Superior temporal gyrus (tissue), 1 donor: ENCODE data around the gene TNS3.

Source experiments
- DNase-seq: peaks from one replicate; pipeline ENCODE4 v3.0.0-alpha.2; 2016; ENCODE audit errors: extremely low spot score

TNS3 gene

DNA sequence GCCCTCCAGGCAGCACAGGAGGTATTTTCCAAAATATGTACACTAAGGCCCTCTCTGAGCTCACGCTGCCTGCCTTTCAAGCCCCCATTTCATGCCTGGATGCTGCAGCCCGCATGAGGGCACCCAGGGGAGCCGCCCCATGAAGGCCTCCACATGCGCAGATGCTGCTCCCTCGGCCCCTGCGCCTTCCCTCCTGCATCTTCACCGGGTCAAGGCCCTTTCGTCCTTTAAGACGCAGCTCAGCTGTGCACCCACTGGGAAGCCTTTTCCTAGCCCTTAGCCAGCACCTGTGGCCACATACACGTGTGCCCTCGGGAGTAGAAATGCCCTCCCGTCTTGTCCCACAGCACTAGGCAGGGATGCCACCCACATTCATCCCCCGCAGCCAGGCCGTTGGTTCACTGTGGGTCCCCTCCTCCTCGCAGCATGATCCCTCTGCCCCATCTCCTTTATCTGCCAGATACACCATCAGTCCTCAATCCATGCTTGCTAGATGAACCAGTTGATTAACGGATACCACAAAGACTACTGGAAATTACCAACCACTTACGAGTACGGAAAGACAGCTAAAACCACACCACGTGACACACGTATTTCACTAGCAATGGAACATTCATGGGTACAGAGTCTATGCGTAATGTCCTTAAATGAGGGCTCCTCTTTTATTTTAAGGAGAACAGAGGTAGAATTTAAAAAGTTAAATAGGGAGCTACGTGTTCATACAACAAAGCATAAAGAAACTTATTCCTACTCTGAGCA lies 278.0 kb downstream of the TNS3 start:
- no peak for DNase-seq

DNA sequence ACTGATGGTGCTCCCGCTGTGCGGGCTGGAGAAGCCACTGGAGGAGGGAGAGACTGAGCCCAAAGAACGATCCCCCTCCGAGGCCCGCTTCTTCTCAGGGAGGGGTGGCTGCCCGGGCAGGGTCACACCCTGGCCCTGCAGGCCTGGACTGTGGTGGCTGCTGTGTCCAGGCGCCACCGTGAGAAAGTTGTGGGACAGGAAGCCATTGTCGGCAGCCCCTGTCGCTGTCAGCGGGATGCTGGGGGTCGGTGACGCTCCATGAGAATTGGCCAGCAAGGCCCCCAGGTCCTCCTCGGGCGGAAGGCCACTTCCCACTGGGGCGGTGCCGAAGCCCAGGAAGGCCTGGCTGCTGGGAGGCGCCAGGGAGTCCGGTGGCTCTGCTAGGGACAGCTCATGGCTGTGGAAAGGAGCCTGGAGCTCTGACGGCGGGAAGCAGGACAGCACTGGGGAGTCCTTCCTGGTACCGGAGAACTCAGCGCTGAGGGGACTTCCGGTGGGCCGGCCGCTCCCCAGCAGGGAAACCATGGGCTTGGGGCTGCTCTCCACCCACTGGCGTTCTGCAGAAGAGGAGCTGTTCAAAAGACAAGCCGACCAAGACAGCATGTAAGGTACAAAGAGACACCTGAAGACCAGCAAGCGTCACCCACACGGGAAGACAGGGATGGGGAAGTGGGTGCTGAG lies 278.8 kb downstream of the TNS3 start:
- no peak for DNase-seq

DNA sequence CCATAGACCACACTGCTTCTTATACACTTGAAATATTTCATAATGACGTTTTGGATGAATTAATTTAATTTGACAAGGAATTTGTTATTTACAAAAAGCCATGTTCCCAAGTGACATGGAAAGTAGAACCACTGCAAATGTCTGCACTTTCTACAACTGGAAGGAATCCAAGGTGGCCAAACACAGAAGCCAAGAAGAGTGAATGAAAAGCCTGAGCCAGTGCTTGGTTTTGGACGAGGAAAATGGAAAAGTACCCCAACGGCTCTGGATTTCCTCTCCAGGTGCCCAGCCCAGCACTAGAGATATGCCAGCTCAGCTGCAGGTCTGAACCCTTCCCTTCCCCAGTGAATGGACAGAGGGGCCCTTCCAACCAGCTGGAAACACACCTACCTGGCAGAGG lies 279.4 kb downstream of the TNS3 start:
- peak; percentile 27 for DNase-seq

DNA sequence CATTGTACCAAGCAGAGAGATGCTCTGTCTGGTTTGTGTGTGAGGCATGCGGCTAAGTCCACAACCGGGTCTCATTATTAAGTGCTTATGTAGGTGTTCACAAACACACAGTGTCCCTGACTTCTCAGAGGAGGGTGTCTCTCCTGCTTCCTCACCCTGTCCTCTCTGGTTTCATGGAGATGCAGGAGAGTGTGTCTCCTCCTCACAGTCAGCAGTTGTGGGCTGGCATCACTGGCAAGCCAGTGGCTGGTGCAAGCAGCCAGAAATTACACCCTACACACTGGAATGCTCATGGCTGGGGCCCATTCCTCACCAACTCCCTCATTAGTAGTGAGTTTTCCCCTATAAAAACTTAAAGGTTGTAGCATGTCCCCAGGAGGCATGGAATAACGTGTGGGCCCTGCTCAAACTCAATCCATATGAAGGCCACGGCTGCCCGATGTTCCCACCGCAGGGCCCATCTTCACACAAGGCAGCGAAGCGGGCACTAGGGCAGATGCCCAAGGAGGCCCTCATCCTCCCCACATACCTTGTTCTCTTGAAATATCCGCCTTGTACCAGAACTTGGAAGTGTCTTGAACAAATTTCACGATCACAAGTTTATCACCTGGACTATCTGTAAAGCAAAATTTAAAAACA lies 280.1 kb downstream of the TNS3 start:
- no peak for DNase-seq

DNA sequence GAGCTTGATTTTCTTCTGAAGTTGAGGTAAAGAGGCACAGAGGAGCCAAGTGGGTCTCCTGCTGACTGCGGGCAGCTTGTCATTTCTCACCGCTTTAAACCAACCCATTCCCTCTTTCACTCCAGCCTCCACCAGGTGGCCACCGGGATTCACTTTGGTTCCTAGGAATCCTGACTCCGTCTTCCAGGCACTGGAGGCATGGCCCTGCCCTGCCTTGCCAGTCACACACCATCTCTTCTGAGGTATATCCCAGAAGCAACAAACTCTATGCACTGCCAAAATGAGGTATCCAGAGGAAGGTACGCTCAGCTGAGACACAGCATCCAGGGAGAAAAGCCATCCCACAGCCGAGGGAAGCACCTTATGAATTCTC lies 280.8 kb downstream of the TNS3 start:
- no peak for DNase-seq

DNA sequence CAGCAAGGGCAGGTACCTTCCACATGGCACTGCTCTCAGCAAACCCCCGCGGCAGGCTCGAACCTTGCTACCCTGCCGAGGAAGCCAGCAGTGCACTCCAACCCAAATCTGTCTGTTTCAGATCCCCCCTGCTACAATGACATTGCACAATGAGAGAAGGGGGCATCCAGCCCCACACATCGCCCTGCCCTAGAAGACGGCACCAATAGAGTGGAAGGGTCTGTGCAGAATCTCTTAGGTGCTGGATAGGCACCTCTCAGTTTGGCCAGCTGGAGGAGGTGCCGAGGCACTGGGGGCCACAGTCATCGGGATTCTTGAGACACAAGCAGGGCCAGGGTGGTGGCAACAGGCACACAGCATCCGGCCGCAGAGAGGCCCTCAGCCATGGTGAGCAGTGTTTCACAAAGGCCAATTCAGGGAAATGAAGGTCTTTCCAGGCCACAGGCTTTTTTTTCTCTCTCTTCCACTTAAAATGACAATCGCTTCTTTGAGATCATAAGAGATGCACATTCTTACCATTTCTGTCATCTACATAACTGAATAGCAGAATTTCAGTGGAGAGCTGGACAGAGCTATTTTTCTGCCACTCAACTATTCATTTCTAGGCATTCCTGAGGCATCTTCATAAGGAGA lies 281.3 kb downstream of the TNS3 start:
- peak; percentile 68 for DNase-seq

DNA sequence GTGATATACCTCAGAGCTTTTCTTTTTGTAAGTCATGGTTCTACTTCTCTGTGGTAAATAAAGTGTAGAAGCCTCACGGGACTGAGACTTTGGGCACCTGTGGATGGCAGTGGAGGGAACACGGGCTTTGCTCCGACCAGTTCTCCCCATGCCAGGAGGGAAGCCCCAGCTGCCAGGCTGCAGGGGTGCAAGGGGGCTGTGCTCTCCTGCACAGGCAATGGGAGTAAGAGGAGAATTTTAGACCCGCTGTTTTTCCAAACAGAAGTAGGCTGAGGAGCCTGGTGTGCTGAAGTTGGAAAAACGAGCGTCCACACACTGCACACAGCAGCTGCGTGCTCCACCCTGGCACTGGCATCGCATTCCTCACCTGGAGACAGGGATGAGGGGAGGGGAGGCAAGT lies 282.4 kb downstream of the TNS3 start:
- DNase-seq = no peak

DNA sequence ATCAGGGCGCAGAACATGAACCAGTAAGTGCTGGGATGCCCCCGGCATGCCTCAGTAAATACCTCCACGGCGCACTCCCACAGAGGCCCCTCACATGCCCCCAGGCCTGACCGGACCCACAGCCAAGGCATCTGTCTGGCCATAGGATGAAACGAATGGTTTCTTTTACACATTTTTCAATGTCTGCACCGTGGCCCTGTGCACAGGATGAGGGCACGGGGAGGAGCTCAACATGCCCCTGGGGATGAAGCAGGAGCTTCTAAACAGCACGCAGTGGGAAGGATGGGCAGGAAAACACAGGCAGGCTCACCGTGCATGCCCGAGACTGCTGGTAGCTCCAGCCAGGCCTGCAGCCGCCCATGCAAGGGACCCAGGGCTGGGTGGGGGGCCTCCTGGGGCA lies 283.3 kb downstream of the TNS3 start:
- DNase-seq = no peak

DNA sequence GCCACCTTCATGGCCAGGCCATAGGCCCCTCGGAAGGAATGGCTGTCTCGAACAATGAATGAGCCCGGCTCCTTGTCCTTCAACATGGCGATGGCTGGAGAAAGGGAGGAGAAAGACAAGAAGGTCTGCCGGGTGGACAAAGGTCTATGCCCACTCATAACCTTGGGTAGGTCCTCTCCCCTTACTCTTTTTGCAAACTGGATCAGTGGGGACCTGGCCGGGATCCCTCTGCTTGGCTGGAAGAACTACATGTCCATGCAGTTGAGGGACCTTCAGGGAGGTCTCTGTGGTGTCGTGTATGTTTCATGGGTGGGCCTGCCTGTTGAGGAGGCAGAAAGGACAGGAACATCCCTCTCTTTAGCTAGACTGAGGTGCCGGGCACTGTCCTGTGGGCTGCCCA lies 284.8 kb downstream of the TNS3 start:
- no peak for DNase-seq

DNA sequence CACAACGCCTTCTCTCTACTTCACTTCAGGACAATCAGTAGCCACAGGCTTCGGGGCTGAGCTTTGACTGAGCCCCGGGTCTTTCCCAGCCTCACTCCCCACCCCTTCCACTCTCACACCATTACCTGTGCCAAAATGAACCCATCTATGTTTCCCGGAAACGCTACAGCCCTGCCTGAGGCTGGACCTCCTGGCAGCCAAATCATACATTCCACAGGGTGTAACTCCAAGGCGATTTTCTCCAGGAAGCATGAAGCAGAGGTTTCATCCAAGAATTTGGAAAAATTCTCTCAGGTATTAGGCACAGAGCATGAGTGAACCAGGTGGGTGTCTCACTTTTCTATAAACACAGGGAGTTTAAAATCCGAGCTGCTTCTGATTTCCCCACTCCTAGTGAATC lies 286.3 kb downstream of the TNS3 start:
- no peak for DNase-seq

DNA sequence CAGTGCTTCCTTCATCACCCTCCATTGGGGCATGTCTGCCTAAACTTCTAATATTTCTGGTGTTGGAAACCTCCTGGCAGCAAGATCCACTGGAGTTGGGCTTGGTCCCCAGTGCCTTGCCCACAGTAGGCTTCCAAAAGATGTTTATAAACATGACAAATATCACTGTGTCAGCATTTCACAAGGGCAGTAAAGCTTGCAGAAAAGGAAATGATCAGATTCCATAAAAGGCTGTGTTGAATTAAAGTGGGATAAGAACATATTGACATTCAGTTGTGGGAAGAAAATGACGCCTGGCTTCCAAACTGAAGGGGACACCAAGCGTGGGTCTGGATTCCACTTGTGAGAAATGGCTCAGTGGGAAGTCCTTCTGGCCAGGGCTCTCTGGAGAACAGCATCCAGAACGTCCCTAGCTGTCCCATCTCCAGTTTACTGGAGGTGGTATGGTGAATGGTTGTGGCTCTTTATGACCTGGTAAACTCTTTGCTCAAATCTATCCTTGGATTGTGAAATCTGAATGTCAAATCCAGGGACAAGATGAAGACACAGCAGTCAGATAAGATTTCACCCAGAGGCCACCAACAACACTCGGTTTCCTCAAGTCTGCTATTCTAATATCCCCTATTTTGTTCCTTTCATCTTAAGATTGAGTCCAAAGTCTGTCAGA lies 287.2 kb downstream of the TNS3 start:
- no peak for DNase-seq

DNA sequence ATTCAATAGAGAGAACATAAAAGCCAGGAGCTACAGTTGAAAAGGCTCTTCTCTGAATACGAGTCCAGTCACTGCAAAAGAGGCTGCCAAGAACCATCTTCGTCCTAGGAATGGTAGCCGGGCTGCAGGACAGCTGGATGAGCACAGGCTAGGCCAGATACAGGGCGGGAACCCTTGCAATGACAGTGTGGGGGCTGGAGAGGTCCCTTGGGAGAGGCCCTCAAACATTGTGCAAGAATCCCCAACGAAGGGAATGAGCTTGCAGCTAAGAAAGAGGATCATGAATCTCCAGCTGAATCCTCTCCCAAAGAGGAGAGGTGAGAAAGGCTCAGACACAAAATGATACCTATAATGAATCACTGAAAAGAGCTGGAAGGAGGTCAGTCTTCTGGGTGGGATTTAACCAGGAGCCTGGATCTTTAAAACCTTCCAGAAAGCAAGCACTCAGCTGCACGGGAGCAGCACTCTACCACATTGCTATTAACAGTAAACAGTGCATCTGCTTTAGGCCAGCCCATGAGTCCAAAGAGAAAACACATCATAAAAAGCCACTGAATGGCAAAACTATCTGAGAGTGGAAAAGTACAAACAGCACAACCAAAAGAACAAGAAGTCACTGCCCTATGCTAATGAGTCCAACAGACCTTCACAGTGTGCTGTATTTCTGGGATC lies 287.9 kb downstream of the TNS3 start:
- no peak for DNase-seq

DNA sequence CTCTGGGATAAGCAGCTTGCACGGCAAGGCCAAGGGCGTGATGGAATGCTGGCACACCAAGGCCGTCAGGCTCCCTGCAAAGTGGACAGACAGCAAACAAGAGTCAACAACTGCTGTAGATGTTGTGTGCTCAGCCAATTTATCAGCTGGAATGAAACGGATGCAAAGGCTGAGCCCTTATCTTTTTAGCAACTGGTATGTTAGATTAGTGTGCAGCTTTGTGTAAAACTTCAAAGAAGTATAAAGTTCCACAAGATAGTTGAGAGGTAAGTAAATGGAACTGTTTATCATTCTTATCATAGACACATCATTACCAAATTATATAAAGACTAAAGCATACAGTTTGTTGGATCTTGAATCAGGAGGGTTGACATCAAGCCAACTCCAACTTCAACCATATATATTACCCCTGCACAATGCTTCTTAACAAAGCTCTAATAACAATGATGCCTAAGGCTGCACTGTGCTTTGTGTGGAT lies 289.0 kb downstream of the TNS3 start:
- DNase-seq = no peak

DNA sequence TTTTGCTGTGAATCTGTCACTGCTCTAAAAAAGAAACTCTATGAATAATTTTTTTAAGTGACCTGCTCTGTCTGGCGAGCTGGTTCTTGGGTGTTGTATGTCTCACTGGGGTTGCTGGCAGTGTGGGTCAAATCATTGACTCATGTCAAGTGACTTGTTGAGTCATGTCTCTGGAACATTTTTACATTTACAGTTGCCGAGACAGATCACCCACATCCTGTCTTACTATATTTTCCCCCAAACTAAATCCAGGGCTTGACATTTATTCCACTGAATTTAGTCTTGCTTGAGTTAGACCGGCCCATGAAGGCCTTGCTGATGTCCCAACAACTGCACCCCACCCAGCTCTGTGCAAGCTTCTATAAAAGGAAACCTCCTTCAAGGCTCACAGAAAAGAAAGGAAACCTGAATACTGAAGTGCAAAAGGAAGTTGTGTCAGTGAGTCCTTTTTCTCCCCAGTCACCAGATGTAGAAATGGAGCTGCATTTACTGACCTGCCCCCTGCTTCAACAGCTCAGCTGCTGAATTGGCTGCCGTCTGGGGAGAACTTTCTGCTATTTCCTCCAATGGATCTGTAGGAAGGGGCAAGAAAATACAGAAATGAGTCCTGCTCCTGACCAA lies 290.3 kb downstream of the TNS3 start:
- DNase-seq = no peak

DNA sequence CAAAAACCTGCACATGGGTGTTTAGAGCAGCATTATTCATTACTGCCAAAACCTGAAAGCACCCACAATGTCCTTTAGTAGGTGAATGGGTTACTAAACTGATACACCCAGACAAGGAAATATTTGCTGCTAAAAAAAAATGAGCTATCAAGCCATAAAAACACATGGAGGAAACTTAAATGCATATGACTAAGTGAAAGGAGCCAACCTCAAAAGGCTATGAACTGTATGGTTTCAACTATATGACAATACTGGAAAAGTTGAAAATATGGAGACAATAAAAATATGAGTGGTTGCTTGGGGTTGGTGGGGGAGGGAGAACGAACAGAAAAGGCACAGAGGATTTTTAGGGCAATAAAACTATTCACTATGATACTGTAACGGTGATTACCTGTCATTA lies 291.0 kb downstream of the TNS3 start:
- no peak for DNase-seq

DNA sequence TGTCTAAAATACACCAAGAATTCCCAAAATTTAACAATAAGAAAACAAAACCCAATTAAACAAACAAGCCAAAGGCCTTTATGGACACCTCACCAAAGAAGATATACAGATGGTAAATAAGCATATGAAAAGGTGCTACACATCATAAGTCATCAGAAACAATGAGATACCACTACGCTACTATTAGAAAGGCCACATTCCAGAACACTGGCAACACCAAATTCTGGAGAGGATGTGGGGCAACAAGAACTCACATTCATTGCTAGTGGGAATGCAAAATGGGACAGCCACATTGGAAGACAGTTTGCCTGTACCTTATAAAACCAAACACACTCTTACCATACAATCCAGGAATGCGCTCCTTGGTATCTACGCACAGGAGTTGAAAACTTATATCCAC lies 291.4 kb downstream of the TNS3 start:
- no peak for DNase-seq

DNA sequence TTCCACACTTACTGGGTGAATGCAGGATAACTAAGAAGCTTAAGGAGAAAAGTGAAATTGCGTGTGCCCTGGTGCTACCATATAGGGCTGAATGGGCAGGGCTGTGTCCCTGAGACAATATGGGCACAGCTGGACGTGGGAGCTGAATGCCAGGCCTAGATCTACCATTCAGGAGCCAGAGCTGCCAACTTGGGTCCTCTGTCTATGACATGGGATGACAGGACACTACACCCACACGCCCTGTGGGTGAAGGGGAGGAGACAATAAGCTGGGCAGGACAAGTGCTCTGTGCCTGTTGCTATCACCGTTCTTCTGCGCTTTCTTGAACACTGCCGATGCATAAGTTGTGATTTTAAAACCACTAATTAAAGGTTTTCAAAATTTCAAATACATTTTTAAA lies 293.9 kb downstream of the TNS3 start:
- DNase-seq = no peak

DNA sequence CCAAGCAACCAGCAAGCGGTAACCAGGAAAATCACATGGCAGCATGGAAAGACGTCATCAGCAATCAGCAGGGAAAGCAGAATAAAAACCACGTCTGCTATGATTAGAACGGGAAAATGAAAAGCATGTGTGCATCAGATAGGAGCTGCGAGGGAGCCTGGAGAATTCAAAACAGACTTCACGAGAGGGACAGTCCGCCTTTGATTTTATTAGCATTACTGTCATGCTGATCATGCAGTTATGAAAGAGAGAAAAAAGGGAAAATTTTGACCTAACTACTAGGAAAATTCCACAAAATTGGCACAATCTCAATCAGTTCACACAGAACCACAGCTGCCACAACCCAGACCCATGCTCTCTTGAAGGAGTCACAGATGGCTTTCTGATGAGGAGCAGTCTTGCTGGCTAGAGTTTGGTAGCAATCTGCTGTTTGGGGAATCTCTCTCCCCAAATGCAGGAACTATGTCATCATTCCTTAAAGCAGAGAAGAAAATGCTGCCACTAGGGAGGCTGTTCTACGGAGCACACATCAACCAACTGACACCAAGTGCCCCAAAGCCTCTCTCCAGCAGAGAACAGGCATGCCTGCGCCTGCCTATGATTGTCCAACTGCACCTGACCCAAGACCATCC lies 295.9 kb downstream of the TNS3 start:
- DNase-seq = peak; percentile 22

DNA sequence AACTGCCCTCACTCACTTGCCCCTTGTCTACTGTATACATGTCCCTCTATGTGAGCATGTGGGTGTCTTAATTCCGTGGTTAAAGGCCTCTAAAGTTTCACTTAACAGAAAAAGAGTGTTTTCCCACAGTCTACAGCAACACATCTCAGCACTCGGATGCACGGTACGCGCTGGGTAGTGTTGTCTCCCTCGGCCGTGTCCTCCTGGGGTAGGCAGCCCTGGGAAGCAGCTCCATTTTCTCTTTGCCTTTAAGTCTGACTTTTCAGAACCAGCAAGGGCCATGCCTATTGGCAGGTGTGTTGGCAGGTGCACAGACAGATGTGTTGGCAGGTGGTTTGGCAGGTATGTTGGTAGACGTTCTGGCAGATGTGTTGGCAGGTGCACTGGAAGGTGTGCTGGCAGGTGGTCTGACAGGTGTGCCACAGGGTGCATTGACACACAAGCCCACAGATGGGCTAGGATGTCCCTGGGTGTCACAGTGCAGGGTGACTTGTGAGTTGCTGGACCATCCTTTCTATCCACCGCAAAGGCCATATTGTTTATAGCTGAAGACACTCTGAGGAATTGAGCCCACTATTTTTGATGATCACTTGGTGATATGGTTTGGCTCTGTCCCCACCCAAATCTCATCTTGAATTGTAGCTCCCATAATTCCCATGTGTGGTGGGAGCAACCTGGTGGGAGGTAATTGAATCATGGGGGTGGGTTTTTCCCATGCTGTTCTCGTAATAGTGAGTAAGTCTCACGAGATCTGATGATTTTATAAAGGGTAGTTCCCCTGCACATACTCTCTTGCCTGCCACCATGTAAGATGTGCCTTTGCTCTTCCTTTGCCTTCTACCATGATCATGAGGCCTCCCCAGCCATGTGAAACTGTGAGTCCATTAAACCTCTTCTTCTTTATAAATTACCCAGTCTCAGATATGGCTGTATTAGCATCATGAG lies 296.9 kb downstream of the TNS3 start:
- no peak for DNase-seq
